CD4-positive, alpha-beta T cell treated with Interleukin-15 for 4 hours (primary cell): Measurements from ENCODE around the gene ZDHHC11.

Experiments used
- DNase-seq: peaks from one replicate; pipeline ENCODE4 v3.0.0-alpha.2; 2020; ENCODE audit warnings: low spot score

The ZDHHC11 gene, protein sequence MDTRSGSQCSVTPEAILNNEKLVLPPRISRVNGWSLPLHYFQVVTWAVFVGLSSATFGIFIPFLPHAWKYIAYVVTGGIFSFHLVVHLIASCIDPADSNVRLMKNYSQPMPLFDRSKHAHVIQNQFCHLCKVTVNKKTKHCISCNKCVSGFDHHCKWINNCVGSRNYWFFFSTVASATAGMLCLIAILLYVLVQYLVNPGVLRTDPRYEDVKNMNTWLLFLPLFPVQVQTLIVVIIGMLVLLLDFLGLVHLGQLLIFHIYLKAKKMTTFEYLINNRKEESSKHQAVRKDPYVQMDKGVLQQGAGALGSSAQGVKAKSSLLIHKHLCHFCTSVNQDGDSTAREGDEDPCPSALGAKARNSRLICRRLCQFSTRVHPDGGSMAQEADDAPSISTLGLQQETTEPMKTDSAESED

DNA sequence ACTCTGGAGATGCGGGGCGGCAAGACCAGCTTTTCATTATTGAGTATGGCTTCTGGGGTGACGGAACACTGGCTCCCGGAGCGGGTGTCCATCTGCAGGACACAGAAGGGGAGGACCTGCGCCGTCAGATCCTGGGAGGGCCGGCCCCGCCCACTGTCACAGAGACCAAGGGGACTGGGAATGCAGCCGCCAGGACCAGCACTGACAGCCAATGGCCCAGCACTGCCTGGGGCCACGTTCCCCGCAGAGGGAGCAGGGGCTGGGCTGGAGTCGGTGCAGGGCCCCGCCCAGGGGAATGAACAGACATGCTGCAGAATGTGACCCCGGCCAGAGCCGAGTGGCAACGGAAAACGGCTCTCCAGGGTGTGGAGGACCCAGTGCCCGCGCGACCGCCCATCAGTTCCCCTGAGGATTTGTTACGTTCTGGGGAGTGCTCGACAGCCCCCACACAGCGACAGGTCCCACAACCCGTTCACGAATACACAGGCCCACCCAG, at the start of gene ZDHHC11:
TSS of gene ZDHHC11 (minus strand) at position 476 of the 496 bp plus-strand sequence. CDS start at position 92, 384 bp downstream.
- DNase-seq = no peak

DNA sequence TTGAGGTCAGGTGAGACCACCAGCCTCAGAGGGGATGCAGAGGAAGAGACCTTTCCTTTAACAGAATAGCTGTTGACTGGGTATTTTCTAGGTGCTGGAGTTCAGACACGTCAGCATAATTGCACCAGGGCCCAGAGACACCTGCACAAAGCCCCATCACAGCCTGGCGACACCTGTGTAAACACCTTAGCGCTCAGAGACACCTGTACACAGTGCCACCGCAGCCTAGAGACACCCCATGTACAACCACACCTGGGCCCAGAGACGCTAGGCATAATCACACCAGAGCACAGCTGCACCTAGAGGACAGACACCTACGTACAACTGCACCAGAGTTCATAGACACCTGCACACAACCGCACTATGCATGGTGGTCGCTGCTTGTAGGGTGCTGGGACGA, 42.9 kb upstream of the ZDHHC11 start:
- DNase-seq = no peak

DNA sequence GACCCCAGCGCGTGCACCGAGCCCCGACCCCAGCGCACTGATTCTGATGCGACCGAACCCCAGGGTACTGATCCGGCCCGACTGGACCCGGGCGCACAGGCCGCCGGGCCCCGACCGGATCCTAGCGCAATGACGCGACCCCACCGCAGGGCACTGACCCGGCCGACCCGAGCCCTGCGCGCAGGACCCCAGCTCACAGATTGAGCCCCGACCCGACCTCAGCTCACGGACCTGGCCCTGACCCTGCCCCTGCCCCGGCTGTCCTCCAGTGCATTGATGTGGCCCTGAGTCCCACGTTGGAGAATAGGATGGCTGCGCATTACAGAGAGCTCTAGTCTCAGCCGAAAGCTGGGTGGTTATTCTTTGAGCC, 42.3 kb upstream of the ZDHHC11 start:
- DNase-seq = no peak

DNA sequence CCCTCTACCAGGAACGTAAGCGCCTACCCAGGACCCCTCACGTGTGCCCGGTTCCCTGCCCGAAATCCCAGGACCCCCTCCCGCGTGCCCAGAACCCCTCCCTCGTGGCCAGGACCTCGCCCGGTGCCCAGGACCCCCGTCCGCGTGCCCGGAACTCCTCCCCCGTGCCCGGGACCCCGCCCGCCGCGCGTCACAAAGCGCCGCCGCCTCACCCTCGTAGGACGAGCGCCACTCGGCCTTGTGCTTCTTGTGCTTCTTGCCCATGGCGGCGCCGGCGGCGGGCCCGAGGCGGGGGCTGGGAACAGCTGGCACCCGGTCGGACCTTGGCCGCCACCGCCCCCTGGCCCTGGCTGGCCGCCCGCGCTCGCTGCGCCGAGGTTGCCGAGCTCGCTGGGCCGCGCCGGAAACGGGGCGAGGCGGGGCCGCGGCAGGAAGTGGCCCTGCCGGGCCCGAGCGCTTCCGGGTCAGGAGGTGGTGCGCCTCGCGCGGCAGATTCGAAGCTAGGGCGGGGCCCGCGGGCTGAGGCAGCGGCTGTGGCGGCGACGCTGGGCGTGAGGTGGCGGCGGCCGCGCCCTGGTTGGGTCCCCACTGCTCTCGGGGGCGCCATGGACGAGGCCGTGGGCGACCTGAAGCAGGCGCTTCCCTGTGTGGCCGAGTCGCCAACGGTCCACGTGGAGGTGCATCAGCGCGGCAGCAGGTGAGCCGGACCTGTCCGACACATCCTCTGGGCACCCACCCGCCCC, 41.8 kb upstream of the ZDHHC11 start, which contains the start of the genes BRD9 and TRIP13:
TSS of gene BRD9 (minus strand) at position 408 of the 743 bp plus-strand sequence. CDS start at position 264, 144 bp downstream.
TSS of gene TRIP13 (plus strand) at position 491 of the 743 bp plus-strand sequence. CDS start at position 606, 115 bp downstream.
- peak; percentile 78 for DNase-seq

DNA sequence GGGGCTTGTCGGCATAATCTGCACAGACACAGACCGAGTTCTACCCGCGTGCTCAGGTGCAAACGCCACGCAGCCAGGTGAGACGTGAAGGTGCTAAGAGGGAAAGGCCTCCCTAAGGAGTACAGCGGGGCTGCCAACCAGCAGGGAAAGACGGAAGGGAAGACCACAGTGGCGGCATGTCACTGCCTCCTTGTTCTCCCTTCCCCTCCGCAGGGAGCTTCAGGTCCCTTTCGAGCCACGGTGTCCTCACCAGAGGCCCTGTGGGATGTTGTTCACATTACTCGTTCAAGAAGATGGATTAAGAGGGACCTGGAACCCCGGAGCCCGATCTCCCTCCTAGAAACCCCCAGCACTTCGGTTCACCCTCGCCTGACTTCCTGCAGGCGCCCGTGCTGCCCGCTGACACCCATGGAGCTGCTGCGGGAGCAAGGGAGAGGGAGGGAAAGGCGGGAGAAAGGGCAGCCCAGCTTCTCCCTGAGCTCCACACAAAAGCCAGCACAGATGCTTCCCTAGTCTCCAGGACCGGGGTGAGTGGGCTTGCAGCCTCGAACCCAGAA, 41.1 kb upstream of the ZDHHC11 start:
- DNase-seq = no peak

DNA sequence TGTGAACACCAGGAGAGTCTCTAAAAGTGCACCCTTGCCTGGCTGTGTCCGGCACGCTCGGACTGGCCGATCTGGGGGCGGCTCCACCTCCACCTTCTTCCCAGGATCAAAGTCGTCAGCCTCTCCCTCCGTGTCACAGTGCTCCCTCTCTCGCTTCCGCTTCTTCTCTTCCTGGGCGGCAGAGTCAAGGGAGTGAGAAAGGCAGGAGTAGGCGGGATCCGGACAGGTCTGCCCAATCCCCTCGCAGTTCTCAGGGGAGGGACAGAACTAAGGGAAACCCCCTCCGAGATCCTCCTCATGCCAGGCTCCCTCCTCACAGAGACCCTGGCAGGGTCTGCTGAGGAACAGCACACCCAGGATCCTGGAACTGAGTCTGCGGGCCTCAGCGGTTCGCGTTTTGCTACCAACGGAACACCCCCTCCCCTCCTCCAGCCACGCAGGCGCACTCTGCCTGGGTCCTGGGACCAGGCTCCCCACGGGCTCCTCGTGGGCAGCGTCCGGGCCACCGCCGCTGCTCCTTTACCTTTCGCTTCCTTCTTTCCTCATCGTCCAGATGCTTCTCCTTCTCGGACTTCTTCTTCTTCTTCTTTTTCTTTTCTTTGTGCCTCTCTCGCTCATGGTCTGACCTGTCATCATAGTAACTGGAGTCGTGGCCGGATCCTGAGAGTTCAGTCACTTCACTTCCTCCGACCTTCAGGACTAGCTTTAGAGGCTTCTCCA, 40.5 kb upstream of the ZDHHC11 start:
- no peak for DNase-seq

DNA sequence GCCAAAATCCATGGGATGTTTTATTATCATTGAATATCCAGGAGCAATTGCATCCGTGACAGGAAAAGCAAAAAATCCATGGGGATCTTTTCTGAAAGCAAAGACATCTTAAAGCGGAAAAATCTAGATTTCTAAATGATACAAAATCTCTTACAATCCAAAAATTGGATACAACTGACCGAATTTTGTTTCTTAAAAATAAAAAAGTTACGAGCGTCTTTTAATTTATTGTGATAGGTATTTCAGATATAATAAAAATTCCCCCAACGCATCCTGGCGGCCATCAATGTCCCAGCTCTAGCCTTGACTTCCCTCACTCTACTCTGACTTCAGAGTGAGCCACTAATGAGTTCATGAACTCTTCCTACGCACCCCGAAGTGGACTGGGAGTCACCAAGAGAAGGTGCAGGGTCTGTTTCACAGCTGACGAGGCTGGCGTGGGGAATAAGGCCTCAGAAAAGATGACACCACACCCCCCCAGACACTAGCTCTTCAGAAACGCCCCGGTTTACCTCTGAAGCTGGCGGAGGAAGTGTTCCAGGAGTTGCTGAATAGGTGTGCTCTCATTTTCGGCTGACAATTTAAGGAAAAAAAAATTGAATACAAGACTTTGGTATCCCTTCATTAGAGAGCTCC, 38.4 kb upstream of the ZDHHC11 start:
- DNase-seq = no peak

DNA sequence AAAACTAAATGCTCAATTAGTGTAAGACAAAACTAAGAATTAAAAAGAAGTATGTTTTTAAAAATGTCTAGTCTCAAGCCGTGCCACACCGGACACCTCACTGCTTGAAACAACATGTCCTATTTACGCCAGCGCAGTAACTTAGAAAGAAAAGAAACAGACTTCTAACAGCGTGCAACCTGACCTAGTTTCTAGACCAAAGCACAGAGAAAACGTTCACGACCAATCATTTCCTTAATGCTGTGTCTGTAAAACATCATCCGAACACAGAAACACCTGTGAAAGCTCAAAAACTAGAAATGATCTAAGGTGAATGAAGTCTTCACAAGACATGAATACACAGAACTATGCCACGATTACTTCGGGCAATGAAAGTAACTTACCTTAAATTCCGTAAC, 37.9 kb upstream of the ZDHHC11 start:
- DNase-seq = no peak

DNA sequence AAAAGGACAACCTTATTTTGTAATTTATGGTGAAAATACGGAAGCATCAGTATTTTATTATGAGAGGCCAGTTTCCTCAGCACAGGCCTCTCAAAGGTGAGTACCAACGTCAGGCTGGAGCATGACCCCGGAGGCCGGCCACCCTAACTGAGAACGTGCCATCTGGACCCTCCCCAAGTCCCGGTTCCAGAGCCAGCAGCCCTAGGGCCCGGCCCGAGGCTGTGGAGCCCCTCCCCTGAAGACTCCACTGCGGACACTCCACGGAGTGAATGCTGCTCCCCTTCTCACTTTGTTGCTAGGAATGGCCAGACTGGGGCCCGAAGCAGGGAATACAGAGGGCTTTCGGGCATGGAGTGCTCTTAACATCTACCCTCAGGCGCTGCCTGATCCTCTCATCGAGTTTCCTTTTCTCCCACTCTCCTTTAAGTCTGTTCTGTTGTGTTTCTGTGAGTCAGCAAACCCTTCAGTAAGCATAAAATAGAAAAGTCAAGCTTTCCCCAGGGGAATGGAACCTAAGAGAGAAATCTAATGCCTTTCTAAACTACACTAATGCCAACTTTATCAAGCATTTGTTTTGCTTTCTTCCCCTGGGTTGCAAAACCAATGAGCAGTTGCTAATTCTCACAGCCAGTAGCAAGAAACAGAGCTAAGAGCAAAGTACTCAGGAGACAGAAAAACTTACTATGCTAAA, 37.3 kb upstream of the ZDHHC11 start:
- no peak for DNase-seq

DNA sequence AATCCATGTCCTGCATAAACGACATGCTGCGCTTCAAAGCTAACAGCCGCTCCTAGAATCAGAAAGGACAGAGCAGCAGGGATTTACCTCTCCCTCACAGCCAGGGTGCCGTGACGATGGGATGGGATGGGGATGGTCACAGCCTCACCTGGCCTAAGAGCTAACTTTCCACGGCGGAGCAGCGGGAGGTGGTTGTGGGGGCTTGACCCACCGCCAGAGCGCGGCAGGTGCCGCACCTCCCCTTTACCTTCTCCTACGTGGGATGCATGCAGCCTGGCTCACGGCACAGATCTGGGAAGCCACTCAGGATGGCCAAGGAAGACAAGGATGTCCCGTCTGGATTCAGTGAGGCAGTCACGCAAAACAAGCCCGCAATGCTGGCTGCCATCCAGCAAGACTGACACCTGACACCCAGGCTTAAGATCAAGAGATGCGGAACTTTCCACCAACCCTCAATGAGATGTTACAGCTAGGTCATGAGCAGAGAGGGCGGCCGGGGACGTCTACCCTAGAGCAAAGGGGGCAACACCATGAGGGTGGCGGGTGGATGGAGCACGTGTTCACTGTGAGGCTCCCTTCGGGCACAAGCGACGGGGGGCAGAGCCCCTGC, 36.0 kb upstream of the ZDHHC11 start:
- DNase-seq = no peak

DNA sequence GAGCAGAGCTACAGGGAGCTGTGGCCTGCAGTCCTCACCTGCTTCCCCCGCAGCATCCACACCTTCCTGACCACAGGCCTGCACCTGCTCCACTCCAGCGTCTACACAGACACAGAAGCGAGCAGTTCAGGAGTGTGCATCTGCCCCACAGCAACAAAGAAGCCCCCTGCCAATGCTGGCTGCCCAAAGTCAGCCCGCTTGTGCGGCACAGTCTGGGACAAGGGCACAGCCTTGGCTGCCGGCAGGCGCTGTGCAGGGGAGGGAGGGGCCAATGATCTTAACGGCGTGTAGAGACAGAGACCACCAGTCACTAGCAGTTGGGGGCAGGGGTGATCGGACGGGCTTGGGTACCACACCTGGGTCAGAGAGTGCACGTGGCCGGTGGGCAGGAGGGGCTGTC, 35.2 kb upstream of the ZDHHC11 start:
- DNase-seq = no peak

DNA sequence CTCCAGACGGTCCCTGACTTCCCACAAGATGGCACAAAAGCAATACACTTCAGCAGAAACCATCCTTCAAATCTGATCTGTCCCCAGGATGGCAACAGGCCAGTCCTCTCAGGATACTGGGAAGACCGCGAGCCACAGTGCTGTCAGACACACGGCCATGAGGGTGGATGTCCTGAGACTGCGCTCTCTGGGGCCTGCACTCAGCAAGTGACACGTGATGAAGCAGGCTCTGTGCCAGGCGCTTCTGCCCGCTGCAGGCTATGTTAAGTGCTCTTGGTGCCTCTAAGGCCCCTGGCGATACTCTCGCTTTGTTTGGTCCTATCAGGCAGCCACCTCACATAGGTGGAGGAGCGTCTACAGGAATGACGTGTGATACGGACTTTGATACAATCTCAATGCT, 34.7 kb upstream of the ZDHHC11 start:
- DNase-seq = no peak

DNA sequence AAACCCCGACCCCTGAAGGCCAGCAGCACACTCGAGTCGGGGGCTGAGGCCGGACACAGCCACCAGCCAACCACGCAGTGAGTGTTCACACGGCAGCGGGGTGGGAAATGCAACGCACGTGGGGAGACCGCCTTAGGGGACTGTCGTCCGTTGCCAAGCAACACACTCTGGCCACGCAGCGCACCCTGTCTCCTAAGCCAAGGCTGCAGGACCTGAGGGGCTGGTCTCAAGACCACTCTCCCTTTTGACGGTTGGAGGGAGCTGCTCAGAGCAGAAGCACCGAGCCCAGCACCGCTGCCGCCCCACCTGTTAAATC, 34.3 kb upstream of the ZDHHC11 start:
- DNase-seq = no peak

DNA sequence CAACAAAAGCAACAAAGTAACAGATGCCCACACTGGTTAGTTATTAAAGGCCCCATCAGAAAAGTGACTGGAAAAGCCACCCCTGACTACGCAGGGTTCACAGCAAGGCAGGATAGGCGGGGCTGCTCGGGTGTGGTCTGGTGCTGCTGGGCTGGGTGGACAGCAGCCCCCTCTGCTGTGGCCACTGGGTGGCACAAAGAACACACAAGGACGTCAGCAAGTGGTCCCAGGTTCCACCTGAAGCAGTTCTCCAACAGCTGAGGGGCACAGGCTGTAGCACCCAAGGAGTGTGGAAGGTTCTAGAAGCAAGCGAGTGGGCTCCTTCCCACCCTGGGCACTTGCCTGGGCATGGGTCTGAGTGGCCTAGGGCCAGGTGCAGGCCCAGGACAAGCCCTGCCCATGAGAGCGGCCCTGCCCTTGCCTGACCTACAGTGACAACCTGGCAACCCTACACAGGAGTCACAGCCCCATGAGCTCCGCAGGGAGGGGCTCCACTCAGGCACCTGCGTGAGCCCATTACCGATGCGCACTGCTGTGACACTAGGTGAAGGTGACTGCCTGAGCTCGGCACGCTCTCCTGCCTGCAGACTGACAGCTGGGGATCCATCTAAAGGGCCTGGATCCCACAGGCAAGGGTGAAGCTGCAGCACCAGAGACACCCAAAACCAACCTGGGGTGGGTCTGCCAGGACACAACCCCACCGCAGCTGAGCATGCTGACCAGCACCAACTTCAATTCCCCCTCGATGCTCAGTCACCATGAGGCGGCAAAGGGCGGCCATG, 33.8 kb upstream of the ZDHHC11 start:
- no peak for DNase-seq

DNA sequence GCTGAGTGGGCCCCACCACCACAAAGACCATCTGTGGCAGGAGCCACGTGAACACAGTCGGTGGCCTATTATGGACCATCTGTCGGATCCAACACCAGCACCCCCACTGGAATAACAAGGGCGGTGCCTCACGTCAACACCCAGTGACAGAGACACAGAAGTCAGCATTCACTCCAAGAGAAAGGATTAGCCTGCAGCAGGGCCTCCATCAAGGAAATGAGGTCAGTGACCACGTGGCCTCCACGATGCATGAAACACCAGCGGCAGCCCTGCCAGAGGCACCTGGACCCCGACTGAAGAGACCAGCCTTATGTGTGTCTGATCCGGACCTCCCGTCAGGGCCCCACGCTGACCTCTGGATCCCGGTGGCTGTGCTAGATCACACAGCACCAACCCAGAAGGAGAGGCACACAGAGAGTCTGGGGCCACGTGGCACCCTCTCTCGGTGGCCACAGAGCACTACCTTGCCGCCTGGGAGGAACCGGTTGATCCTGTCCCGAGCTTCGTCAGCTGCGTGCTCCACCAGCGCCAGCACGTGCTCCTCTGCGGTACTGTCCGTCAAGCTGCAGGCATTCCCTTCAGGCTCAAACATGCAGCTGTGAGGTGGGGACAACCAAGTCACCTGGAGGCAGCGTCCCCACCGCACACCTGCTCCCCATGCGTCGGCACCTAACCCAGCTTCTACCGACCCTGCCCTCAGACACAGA, 32.8 kb upstream of the ZDHHC11 start:
- DNase-seq = no peak

DNA sequence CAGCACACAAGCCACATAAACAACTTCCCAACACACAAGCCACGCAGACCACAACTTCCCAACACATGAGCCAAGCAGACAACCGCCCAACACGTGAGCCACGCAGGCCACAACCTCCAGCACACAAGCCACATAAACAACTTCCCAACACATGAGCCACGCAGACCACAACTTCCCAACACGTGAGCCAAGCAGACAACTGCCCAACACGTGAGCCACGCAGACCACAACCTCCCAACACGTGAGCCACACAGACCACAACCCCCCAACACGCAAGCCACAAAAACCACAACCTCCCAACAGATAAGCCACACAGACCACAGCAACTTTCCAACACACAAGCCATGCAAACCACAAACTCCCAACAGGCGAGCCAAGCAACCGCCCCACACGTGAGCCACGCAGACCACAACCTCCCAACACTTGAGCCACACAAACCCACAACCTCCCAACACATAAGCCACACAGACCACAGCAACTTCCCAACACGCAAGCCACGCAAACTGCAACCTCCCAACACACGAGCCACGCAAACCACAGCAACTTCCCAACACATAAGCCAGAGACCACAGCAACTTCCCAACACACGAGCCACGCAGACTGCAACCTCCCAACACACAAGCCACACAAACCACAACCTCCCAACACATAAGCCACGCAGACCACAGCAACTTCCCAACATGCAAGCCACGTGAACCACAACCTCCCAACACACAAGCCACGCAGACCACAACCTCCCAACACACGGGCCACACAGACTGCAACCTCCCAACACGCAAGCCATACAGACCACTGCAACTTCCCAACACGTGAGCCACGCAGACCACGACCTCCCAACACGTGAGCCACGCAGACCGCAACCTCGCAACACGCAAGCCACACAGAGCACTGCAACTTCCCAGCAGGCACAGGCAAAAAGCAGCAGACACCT, 31.7 kb upstream of the ZDHHC11 start:
- DNase-seq = no peak

DNA sequence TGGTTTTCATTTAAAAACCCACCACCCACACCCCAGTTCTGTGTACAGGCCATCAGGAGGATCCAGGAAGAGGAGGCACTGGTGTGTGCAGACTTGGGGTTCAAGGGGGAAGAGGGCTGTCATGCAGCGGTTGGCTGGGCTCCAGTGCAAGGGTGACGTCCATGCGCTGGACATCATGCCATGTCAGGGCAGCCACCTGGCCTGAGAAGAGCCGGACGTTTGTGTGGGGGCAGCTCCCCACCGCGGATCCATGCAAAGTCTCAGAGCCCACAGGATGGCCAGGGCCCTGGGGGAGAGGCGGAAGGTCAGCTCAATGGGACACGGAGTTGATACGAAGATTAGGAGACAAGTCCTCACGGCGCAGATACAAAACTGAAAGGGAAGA, 30.8 kb upstream of the ZDHHC11 start:
- DNase-seq = no peak
